Endometrial microvascular endothelial cells (primary cell): ENCODE results near the gene SP8. TPM values are rescaled to one million over a fixed set of nuclear protein-coding genes. Genes with fewer than 3 reads are reported as not detected.

Source experiments
- in situ Hi-C: cut with HindIII; loops from 2 replicates; pipeline ENCODE4 v1.10.0; 2017; ENCODE audit warnings: low sequenced_read_pairs, low pct_unique_long_range_greater_than_20kb; ENCODE audit errors: inconsistent ontology term
- total RNA-seq: library from RNA; depleted of rRNA; stranded (reverse); fragments of >200 nt; gene quantifications from one replicate; pipeline ENCODE4 v1.2.3, GENCODE V29; 2015; ENCODE audit errors: inconsistent ontology term

SP8 gene
- total RNA-seq, 1 donor from 2014 or later = not detected

DNA sequence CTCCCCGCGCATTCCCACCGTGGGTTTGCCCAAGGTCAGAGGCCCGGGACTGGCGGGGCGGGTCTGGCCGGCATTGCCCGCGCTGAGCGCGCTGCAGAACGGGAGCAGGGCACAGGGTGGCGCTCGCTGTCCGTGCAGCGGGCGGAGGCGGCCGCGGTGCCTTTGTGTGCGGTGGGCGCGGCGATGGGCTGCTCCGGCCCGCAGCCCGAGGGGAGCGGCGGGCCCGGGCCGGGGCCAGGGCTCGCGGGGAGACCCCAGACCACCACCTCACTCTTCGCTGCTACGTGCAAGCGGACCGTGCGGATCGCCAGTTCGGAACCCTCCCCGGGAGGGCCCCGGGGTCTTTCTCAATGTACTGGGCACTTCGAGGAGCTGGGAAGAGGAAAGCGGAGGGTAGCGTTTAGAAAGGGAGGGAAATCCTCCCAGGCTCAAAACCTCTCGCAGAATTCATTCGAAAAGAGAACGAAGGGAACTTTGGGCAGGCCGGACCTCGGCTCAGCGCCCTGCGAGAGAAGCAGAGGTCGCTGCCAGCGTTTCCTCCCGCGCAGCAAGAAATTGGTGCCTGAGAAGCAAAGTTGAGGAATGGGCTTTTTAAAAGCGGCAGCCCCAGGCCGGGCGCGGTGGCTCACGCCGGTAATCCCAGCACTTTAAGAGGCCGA, 8.5 kb downstream of the SP8 start:
- in situ Hi-C loops = no loop called here

DNA sequence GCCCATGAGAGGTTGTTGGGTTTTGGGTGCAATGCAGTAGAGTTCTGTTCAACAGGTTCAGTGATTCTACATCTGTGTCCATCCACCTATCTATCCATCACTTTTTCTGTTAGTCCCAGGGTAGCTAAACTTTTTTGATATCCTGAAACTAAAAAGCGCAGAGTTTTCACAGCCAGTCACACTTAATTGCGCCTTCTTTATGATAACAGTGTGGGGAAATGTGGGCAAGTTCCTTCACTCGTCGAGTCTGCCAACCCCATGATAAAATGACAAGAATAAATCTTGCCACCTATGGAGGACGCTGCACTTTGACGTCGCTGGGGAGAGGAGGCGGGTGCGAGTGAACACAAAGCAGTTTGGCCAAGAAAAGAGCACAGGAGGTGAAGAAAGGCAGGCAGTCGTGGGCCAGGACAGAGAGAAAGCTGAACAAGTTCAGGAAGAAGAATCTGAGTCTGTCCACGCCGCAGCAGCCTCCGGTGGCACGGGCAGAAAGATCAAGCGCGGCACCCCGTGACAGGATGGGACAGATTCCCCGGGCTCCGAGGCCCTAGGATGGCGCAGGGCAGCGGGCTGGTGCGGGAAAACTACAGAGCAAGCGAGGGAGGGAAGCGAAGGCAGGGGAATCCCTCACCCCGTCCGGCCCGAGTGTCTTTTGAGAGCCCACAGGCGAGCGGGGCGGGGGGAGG, 9.2 kb downstream of the SP8 start:
- in situ Hi-C loops = no loop called here

DNA sequence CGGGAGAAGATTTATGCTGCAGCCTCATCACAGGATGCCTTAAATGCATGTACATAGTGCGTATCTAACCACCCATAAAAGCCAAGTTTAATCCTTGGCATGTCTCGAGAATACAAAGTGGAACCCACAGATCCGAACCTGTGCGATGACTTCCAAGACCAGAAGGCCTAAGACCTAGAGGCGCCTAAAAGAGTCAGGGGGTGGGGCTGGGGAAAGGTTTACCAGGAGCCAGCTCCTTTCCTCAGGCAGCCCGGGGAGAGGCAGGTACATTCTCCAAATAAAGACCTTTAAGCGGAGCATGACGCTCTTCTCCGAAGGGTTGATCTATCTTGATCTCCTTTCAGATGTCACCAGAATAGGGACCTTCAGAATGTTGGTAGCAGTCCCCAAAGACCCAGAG, 9.7 kb downstream of the SP8 start:
- in situ Hi-C loops = no loop called here

DNA sequence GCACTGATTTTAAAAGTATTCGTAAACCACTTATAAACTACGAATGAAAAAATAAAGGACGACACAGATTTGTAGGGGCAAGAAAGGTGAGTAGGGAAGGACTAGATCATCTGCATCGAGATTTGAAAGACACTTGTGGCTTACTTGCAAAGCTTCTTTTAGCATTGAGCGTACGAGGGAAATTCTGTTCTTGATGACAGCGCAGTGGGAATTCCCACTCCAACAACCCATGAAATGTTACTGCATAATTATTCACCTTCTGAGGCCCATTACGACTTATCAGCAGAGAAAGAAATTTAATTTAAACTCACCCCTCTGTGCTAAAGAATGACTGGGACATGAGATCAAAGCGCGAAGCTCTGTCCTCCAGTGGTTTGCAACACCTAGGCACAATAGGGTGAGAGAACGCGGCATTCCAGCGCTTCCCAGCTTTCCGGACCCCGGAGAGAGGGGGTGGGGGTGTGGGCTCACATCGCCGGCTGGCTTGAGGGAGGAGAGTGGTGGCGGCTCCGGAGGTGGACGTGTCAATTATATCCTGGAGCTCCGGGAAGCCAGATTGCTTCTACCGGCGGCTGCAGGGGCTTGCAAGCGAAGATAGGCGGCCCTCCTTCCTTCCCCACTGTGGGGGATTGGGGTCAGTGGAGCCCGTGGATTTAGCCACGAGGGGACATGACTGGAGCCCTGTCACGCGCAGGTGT, 10.3 kb downstream of the SP8 start:
- in situ Hi-C loops = no loop called here

DNA sequence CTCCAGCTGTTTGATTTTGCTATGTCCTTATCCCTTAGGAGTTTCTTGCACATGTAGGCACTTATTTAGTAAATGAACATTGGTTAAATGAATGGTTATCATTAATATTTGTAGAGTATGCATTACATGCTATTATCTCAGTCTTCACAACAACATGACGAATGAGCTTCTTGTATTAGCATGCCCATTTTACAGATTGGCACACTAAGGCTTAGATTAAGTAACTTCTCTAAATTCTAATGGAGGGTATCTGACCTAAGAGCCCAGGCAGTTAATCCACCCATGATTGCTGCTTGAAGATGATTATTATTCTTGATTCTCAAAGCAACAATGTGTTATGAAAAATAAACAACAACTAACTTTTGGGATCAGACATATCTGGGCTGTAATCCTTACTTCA, 32.7 kb downstream of the SP8 start:
- in situ Hi-C loops = no loop called here

DNA sequence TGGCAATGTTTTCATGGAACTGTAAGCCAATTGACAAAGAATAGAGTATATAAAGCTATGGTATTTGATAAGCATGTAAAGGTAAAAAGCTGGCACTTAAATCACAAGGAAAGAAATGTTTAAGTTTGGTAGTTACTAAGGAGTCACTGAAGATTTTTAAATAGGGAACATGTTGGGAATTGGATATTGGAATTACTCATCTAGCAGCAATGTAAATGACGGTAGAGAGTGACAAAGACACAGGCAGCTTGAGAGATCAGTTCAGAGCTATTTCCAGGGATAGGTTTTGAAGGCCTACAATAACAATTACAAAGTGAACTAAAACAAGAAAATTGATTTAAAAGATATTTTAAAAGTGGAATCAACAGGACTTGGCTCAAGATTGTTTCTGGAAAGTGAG, 36.8 kb downstream of the SP8 start:
- in situ Hi-C loops = no loop called here

DNA sequence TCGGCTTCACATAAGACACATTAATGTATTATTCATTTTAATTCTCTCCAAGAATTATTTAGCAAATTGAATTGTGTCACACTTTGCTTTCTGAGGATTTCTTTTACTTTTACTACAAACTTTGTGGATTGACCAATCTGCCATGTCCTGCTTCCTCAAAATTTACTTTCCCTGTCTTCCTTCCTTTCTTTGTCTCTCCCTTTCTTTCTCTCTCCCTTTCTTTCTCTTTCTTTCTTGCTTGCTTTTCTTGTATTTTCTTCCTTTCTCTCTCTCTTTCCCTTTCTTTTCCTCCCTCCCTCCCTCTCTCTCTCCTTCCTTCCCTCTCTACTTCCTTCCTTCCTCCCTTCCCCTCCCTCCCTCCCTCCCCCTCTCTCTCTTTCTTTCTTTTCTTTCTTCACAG, 37.8 kb downstream of the SP8 start:
- in situ Hi-C loops = no loop called here

DNA sequence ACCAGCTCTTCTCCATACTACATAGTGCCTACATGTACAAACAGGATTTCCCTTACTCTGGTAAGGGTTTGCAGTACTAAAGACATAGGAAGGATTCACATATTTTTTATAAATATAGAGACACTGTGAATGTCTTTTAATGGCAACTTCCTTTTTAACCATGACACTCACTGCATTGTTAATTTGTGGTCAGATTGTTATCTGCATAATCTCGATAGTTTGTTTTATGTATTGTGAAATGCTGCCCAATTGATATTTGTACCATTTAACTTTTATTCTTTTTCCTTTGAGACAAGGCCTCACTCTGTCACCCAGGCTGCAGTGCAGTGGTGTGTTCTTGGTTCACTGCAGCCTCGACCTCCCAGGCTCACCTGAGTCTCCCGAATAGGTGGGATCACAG, 39.7 kb downstream of the SP8 start:
- in situ Hi-C loops = no loop called here

DNA sequence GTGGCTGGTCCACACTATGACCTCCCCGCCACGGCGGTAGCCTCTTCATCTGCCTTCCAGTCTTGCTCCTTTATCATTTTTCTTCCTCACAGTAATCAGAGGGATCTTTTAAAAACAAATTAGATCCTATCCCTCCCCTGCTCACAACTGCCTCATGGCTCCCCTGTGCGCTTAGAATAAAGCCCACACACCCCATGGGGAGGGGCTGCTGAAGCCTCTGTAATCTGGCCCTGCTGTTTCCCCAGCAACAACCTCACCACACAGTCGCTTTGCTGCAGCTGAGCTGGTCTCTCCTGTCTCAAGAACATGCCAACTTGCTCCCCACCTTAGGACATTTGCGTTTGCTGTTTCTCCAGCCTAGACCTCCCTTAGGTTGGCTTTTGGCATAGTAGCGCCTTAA, 41.0 kb downstream of the SP8 start:
- in situ Hi-C loops = no loop called here

DNA sequence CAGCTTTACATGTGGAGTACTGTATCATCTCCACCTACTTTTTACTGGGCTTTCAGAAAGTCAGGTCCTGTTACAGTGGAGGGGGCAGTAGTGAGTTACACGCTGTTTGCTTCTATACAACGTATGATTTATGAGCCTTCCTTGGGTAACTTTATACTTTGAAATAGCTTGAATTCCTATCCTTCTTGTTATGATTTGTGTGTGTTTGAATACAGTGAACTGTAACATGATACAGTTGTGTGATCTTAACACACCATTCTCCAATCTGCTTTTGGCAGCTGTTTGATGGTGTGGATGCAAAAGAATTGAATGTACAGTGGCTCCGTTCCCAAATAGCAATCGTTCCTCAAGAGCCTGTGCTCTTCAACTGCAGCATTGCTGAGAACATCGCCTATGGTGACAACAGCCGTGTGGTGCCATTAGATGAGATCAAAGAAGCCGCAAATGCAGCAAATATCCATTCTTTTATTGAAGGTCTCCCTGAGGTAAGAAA, 41.7 kb downstream of the SP8 start:
- in situ Hi-C loops = no loop called here

DNA sequence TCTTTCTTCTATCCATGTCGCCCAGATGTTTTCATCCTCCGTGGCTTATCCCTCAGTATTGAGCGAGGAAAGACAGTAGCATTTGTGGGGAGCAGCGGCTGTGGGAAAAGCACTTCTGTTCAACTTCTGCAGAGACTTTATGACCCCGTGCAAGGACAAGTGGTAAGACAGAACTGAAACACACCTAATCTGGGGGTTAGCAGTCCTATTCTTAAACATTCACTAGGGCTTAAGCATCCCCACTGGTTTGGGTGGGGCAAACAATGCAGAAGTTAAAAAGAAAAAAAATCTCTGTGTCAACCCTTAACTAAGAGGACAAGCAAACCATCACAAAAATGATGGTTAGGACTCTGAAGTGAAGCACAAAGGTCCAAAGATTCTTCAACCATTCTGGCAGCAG, 43.8 kb downstream of the SP8 start:
- in situ Hi-C loops = no loop called here

DNA sequence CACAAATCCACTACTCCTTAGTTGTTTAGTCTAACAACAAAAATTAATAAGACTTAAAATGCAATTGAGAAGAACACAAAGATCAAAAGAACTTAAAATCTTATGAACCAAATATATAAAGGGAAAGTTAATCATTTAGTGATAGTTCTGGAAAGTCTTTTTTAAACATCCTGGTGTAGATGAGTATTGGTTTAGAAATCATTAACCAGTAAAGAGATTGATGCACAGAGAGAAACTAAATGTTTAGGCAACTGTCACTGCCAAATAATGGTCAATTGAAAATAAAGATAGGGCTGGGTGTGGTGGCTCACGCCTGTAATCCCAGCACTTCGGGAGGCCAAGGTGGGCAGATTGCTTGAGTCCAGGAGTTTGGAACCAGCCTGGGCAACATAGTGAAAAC, 44.9 kb downstream of the SP8 start:
- in situ Hi-C loops = no loop called here

DNA sequence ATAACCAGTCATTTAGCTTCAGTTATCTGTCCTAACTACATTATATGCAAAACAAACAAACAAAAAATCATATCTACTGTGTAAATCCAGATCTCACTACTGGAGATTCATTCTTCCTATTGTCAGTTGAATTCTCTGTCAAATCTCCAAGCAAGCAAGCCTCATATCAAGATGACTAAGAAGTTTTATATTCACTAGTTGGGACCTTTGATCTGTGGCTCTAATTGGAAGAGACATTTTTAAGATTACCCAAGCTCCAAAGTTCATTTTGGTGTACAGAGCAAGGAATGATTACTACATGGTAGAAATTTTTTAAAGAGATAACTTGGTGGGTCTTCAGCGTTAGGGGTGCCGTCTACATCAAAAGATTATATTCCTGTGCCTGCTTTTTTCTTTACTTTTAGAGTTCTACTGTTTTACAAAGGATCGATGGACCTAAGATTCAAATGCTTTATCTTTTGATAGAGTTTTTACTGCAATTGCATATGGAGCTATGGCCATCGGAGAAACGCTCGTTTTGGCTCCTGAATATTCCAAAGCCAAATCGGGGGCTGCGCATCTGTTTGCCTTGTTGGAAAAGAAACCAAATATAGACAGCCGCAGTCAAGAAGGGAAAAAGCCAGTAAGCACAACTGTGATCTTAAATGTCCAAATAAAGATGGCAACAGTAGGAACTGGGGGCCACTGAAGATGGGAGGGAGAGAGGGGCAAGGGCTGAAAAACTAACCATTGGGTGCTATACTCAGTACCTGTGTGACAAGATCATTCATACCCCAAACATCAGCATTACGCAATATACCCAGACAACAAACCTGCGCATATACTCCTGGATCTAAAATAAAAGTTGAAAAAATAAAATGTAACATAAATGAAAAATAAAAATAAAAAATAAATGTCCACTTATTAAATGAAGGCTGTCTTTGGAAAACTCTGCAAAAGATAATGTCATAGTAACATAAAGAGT, 47.9 kb downstream of the SP8 start:
- in situ Hi-C loops = no loop called here

DNA sequence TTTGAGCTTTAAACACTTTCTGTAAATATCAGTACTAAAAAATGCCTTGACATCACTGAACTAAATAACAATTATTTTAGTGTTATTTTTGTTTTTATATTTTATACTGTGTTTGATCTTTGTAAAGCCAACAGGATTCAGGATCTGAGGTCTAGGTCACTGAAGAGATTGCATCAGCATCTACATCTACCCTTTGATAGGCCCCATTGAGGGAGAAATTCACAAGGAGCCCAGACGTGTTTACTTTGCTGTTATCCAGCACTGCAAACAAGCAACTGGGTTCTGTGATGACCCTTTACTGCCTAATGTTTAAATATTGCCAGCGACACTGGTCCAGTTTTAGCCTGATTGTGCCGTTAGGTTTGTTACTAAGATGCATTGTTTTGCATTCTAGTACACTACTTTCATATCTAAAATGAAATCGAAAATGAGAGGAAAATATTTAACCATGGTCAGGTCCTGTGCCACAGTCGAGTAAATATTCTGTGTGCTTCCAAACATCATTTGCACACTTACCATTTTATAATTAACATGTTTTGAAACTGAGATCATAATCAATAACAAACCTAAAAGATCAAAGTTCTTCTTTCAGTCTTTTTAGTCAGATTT, 48.7 kb downstream of the SP8 start:
- in situ Hi-C loops = no loop called here

DNA sequence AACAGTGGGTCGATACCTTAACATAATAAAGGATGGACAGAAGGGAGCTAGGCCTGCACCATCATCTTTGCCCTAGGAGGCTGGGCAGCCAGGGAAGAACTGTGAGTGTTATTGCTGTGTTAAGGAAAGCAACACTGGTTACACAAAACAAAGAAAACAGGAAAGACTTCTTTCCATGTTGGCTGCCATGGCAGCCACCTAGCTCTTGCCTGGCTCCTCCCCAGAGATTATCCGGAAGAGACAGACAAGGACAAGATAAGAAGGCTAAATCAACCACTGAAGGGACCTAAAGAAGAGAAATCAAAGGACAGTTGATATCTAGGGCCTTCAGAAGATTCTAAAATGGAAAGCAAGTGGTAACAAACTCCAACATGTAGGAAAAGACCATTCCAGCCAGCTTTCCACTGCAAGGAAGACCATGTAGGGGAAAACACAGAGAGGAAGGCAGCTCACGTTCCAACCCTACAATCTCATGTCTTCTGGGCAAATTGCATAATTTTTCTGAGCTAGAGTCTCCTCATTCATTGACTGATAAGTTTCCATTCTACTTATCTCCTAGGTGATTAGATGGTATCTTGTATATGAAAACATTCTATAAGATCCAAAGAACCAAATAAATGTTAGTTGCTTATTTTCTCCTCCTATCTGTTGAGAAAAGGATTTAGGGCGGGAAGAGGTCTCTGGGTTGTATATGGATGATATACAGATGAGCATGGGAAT, 51.2 kb downstream of the SP8 start:
- in situ Hi-C loops = no loop called here
